K562 (cell line): ENCODE measurements around the gene HERPUD2. TPM values are rescaled to one million over a fixed set of nuclear protein-coding genes. Genes with fewer than 3 reads are reported as not detected.
A peak's percentile ranks its signal among the peaks of the same experiment; 100 is the strongest.

Experiments
- ATAC-seq: fragments of 200-7000 bp; cut with Tn5 transposase; 3 replicates; pipeline ENCODE4 v1.9.1; 2020; ENCODE audit warnings: moderate library complexity
- BruUV-seq: library from RNA; stranded (reverse); fragments of 400-500 nt; replicated peaks from 2 replicates; lab custom pipeline; 2021; lab: Mats Ljungman, UMichigan
- CTCF ChIA-PET: fragments of 300-600 bp; formaldehyde crosslinking; extraction: SDS; loops from one replicate; lab custom pipeline; 2021; ENCODE audit warnings: low intra/inter-chr PET ratio; lab: Yijun Ruan, JAX
- POLR2A ChIA-PET: fragments of 300-600, 350-650 bp; sonication (Branson Sonifier 250); formaldehyde crosslinking; extraction: SDS; loops from one replicate; lab custom pipeline; 2021; ENCODE audit warnings: antibody characterized with exemption, inconsistent platforms; lab: Yijun Ruan, JAX
- DNase-seq, 4 experiments: peaks; one replicate each; pipeline versions ENCODE4 v3.0.0 to v3.0.0-alpha.2; 2011 to 2018; ENCODE audit warnings: low spot score in 3 of 4, mixed read lengths in 3 of 4; ENCODE audit errors: extremely low read depth in 1 of 4
- FAIRE-seq: peaks from 2 replicates; lab custom pipeline; 2011; peaks lifted over from hg19 to GRCh38; lab: Jason Lieb, UNC
- H2AFZ ChIP-seq: 2 replicates; pipeline ENCODE4 v1.6.0; 2011; ENCODE audit warnings: low read depth, low read length, control low read depth, inconsistent platforms
- H3K27ac ChIP-seq: fragments of 200-600 bp; 3 replicates; pipeline ENCODE4 v1.8.0; 2011; ENCODE audit warnings: low read depth, mild to moderate bottlenecking, control low read depth, inconsistent platforms, low read length, moderate library complexity, mixed read lengths; ENCODE audit errors: extremely low read depth
- H3K27me3 ChIP-seq, 2 experiments: fragments of 300-600 bp in 1 of 2; 2 replicates in 1 of 2; 3 replicates in 1 of 2; pipeline versions ENCODE4 v1.6.0 to v1.8.0; 2011; ENCODE audit warnings: inconsistent platforms in 2 of 2, low read length in 2 of 2, mild to moderate bottlenecking in 1 of 2, mixed read lengths in 1 of 2, moderate library complexity in 1 of 2; ENCODE audit not compliant: control insufficient read depth in 2 of 2, insufficient read depth in 2 of 2
- H3K36me3 ChIP-seq: fragments of 300-600 bp; 3 replicates; pipeline ENCODE4 v1.8.0; 2011; ENCODE audit warnings: mild to moderate bottlenecking, low read length, inconsistent platforms; ENCODE audit not compliant: control insufficient read depth, insufficient read depth
- H3K4me1 ChIP-seq, 2 experiments: fragments of 200-600 bp in 1 of 2; replicated peaks in 1 of 2; 2 replicates in 1 of 2; 3 replicates in 1 of 2; pipeline versions ENCODE4 v1.5.1 to v1.8.0; 2011; ENCODE audit warnings: inconsistent platforms in 2 of 2, low read length in 2 of 2, mild to moderate bottlenecking in 1 of 2, mixed read lengths in 1 of 2, moderate library complexity in 1 of 2; ENCODE audit not compliant: control insufficient read depth in 2 of 2, insufficient read depth in 2 of 2
- H3K4me2 ChIP-seq: 2 replicates; pipeline ENCODE4 v1.6.1; 2011; ENCODE audit warnings: low read length, control low read depth, inconsistent platforms, mixed read lengths; ENCODE audit not compliant: insufficient read depth
- H3K4me3 ChIP-seq: fragments of 200-600 bp; sonication (generic), shearing (Covaris generic); 2 replicates; pipeline ENCODE4 v1.5.1; 2016; ENCODE audit warnings: control low read depth, inconsistent platforms
- H3K79me2 ChIP-seq: fragments of 200-600 bp; 3 replicates; pipeline ENCODE4 v1.8.0; 2011; ENCODE audit warnings: low read length, inconsistent platforms; ENCODE audit not compliant: control insufficient read depth, insufficient read depth
- H3K9ac ChIP-seq, 2 experiments: 2 replicates each; pipeline versions ENCODE4 v1.6.0 to v1.6.1; 2011; ENCODE audit warnings: low read depth in 2 of 2, low read length in 2 of 2, control low read depth in 1 of 2, inconsistent platforms in 1 of 2, mild to moderate bottlenecking in 1 of 2, mixed read lengths in 1 of 2; ENCODE audit not compliant: insufficient read depth in 1 of 2
- H3K9me1 ChIP-seq: one replicate; pipeline ENCODE4 v1.6.0; 2011; ENCODE audit warnings: inconsistent platforms, mild to moderate bottlenecking, low read length, moderate library complexity; ENCODE audit not compliant: control insufficient read depth, insufficient read depth
- H3K9me3 ChIP-seq: replicated peaks from 2 replicates; pipeline ENCODE4 v1.5.1; 2011; ENCODE audit warnings: low read depth, low read length, inconsistent platforms; ENCODE audit not compliant: control insufficient read depth, insufficient read depth
- H4K20me1 ChIP-seq: replicated peaks from 2 replicates; pipeline ENCODE4 v1.6.1; 2011; ENCODE audit warnings: low read length, inconsistent platforms, mixed read lengths; ENCODE audit not compliant: control insufficient read depth, insufficient read depth
- ARHGAP35 ChIP-seq: fragments of 450-650 bp; IDR thresholded peaks from 2 replicates; pipeline ENCODE4 v1.6.1; 2018; ENCODE audit not compliant: partially characterized antibody
- DEAF1 ChIP-seq: fragments of 450-650 bp; formaldehyde crosslinking; IDR thresholded peaks from 2 replicates; pipeline ENCODE4 v1.4.0; 2020; ENCODE audit warnings: mild to moderate bottlenecking, moderate library complexity
- ESRRB ChIP-seq: fragments of 250-450 bp; sonication (Bioruptor Pico); IDR thresholded peaks from 2 replicates; pipeline ENCODE4 v1.5.0; 2020; ENCODE audit warnings: mild to moderate bottlenecking, moderate library complexity, borderline replicate concordance
- FOXJ2 ChIP-seq: fragments of 200-800 bp; sonication (Bioruptor generic); IDR thresholded peaks from 2 replicates; pipeline ENCODE4 v1.6.1; 2016; ENCODE audit warnings: missing genetic modification characterization, missing compliant biosample characterization
- GATA2 ChIP-seq: sonication (generic); formaldehyde crosslinking; IDR thresholded peaks from 2 replicates; pipeline ENCODE4 v1.4.0; 2020; ENCODE audit warnings: mild to moderate bottlenecking, missing genetic modification reagents
- PPARD ChIP-seq: fragments of 250-450 bp; sonication (Bioruptor Pico); IDR thresholded peaks from 2 replicates; pipeline ENCODE4 v1.8.0; 2022; ENCODE audit warnings: inconsistent platforms, mild to moderate bottlenecking, moderate library complexity
- SNAPC5 ChIP-seq: fragments of 250-450 bp; sonication (Bioruptor Pico); IDR thresholded peaks from 2 replicates; pipeline ENCODE4 v1.8.0; 2021; ENCODE audit warnings: moderate library complexity, mild to moderate bottlenecking, inconsistent platforms
- ZFPM2 ChIP-seq: fragments of 250-450 bp; sonication (Bioruptor Pico); IDR thresholded peaks from 2 replicates; pipeline ENCODE4 v1.5.1; 2022; ENCODE audit warnings: mild to moderate bottlenecking
- WGBS: fragments of 100-300 bp; shearing (Covaris generic); methylation state at CpG from one replicate; pipeline ENCODE4 v1.1.6; 2016; ENCODE audit warnings: low coverage, mixed read lengths; ENCODE audit not compliant: insufficient coverage; ENCODE audit errors: missing lambda C conversion rate; 5-methylcytosine and 5-hydroxymethylcytosine counted together
- in situ Hi-C: fragments of 300-500 bp; cut with MboI; formaldehyde crosslinking; loops from 4 replicates; pipeline ENCODE4 v1.15.0; 2018; ENCODE audit warnings: inconsistent platforms, mixed read lengths
- intact Hi-C: fragments of 100-400 bp; cut with micrococcal nuclease; formaldehyde crosslinking; loops from 2 replicates; pipeline ENCODE4 v1.14.2; 2022
- polyA plus RNA-seq, 8 experiments: library from polyadenylated mRNA; depleted of rRNA in 4 of 8; stranded (reverse) in 5 of 8; unstranded in 3 of 8; fragments of >200 nt; fragmentation: Nextera tagmentation in 2 of 8; fragmentation: Illumina TruSeq in 1 of 8; extraction: Ambion mirVana in 2 of 8; extraction: Trizol in 1 of 8; gene quantifications; 2 replicates each; pipeline versions ENCODE4 v1.2.1 to v1.2.3, GENCODE V29; 2011 to 2014; ENCODE audit warnings: inconsistent platforms in 1 of 8, missing spikeins in 1 of 8
- total RNA-seq, 7 experiments: library from RNA; depleted of rRNA in 6 of 7; stranded (reverse); fragments of >200 nt in 6 of 7; fragmentation: Illumina TruSeq in 2 of 7; extraction: Trizol in 2 of 7; gene quantifications; 2 replicates each; pipeline versions ENCODE4 v1.2.1 to v1.2.3, GENCODE V29; 2011 to 2021; ENCODE audit warnings: low replicate concordance in 1 of 7
- TF ChIP-seq, protein P1 (sequence below), 2 experiments: fragments of 450-650 bp; formaldehyde crosslinking in 1 of 2; IDR thresholded peaks; 2 replicates each; pipeline versions ENCODE4 v1.4.0 to v1.6.1; 2014 to 2020; ENCODE audit warnings: mild to moderate bottlenecking in 2 of 2, borderline replicate concordance in 1 of 2, low read depth in 1 of 2

HERPUD2 gene
- total and polyA plus RNA-seq, 9 of the 15 experiments (the other 6 are each of a cell fraction or from before 2014, with no cell fraction given), result 4.1 to 28.5 (median 12.3) TPM

DNA sequence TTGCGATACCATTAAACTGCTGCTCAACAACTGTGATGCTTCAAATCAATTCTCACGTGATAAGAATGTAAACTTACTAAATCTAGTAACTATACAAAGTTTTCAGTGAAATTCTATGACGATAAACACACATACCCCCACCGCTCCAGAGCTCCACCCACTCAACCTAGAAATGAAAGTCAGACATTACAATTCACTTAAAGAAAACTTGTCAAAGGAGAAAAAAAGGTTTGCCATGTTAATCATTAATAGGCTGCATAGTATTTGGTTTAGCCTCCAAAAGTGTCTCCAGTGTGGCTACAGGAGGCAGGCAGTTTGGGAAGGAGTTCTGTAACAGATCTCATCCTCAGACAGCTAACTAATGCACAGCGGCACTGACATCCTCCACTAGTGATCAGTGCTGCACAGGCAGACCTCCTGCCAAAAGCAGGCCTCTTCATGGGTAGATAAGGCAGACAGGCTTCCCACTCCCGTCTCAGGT lies 3.1 kb downstream of the HERPUD2 start:
- H4K20me1 ChIP-seq, result no peaks in the 10 kb centered on the region
- H3K27ac ChIP-seq, result peak overlapping the region; percentile 43
- in situ Hi-C loops, result no loop called here
- peak; percentile 86 for FAIRE-seq
- no peaks in the 10 kb centered on the region for H3K9me1 ChIP-seq
- H3K36me3 ChIP-seq, result no peaks in the 10 kb centered on the region
- POLR2A ChIA-PET, result interaction anchor here (1.1 to 1.8 kb wide), 3 partner anchors 14 to 280 kb away, joined by 3 to 5 read pairs (median 3); partner anchors contain the start of gene SEPTIN7
- no peaks in the 10 kb centered on the region for H3K9me3 ChIP-seq
- WGBS, result 3% methylated on average over 6 of the region's 6 CpGs
- CTCF ChIA-PET, result no interaction called here
- peaks cover 6 to 20% of the 10 kb centered on the region in 2 experiments; a peak in 4 of 5 replicates for H3K4me1 ChIP-seq
- BruUV-seq, result no TSS peak
- DNase-seq, result peak; percentile 45 to 84 (median 64)
- ATAC-seq, result peak; percentile 69
- peak overlapping the region; percentile 10; the same call in 1 of the 2 replicates for H2AFZ ChIP-seq
- H3K4me3 ChIP-seq, result peak overlapping the region; percentile 59
- H3K27me3 ChIP-seq, result no peaks in the 10 kb centered on the region
- H3K9ac ChIP-seq, result peak overlapping the region in 1 of 2 experiments; percentile 54; a peak in 3 of 4 replicates
- H3K4me2 ChIP-seq, result peak overlapping the region; percentile 75
- intact Hi-C loops, result no loop called here
- peaks cover 91% of the 10 kb centered on the region for H3K79me2 ChIP-seq
- TF ChIP-seq FOXJ2 (tag), result no peak
- peak; percentile 73 for TF ChIP-seq GATA2
- no peak for TF ChIP-seq DEAF1 (CRISPR knock-in tag)
- TF ChIP-seq ESRRB, result no peak
- TF ChIP-seq ARHGAP35, result no peak
- TF ChIP-seq PPARD (CRISPR knock-in tag), result no peak
- no peak for TF ChIP-seq SNAPC5 (CRISPR knock-in tag)
- TF ChIP-seq, protein P1, sequence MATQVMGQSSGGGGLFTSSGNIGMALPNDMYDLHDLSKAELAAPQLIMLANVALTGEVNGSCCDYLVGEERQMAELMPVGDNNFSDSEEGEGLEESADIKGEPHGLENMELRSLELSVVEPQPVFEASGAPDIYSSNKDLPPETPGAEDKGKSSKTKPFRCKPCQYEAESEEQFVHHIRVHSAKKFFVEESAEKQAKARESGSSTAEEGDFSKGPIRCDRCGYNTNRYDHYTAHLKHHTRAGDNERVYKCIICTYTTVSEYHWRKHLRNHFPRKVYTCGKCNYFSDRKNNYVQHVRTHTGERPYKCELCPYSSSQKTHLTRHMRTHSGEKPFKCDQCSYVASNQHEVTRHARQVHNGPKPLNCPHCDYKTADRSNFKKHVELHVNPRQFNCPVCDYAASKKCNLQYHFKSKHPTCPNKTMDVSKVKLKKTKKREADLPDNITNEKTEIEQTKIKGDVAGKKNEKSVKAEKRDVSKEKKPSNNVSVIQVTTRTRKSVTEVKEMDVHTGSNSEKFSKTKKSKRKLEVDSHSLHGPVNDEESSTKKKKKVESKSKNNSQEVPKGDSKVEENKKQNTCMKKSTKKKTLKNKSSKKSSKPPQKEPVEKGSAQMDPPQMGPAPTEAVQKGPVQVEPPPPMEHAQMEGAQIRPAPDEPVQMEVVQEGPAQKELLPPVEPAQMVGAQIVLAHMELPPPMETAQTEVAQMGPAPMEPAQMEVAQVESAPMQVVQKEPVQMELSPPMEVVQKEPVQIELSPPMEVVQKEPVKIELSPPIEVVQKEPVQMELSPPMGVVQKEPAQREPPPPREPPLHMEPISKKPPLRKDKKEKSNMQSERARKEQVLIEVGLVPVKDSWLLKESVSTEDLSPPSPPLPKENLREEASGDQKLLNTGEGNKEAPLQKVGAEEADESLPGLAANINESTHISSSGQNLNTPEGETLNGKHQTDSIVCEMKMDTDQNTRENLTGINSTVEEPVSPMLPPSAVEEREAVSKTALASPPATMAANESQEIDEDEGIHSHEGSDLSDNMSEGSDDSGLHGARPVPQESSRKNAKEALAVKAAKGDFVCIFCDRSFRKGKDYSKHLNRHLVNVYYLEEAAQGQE (IDR thresholded peaks at IDR 0.05; ENCODE audit: borderline replicate concordance), result no peak
- TF ChIP-seq, protein P1 (CRISPR knock-in tag; IDR thresholded peaks at IDR 0.05; ENCODE audit: low read depth), result no peak
- no peak for TF ChIP-seq ZFPM2 (CRISPR knock-in tag)
